HepG2 (cell line): ENCODE measurements around the gene FOSB. TPM values are rescaled to one million over a fixed set of nuclear protein-coding genes. Genes with fewer than 3 reads are reported as not detected.

Experiments used
- DMAP1 ChIP-seq: IDR thresholded peaks from 2 replicates; pipeline ENCODE4 v1.6.1; 2016
- EED ChIP-seq: sonication (generic); formaldehyde crosslinking; IDR thresholded peaks from 2 replicates; pipeline ENCODE4 v1.5.0; 2020; ENCODE audit warnings: mild to moderate bottlenecking, missing genetic modification reagents
- ETV5 ChIP-seq: IDR thresholded peaks from 2 replicates; pipeline ENCODE4 v1.6.1; 2018; ENCODE audit warnings: missing biosample characterization, missing genetic modification reagents, inconsistent platforms, borderline replicate concordance
- FOXJ3 ChIP-seq: sonication (generic); formaldehyde crosslinking; IDR thresholded peaks from 2 replicates; pipeline ENCODE4 v1.4.0; 2020; ENCODE audit warnings: missing genetic modification reagents, mild to moderate bottlenecking, borderline replicate concordance
- GTF2F1 ChIP-seq: fragments of 150-350 bp; IDR thresholded peaks from 2 replicates; pipeline ENCODE4 v1.6.1; 2014; ENCODE audit warnings: low read length
- HIVEP1 ChIP-seq: sonication (generic); formaldehyde crosslinking; IDR thresholded peaks from 2 replicates; pipeline ENCODE4 v1.4.0; 2020; ENCODE audit warnings: mild to moderate bottlenecking, missing genetic modification reagents
- LCORL ChIP-seq, 2 experiments: fragments of 450-650 bp in 1 of 2; sonication (generic) in 1 of 2; formaldehyde crosslinking in 1 of 2; IDR thresholded peaks; 2 replicates each; pipeline versions ENCODE4 v1.5.0 to v1.6.1; 2017 to 2020; ENCODE audit warnings: antibody characterized with exemption in 1 of 2, missing genetic modification reagents in 1 of 2
- PRMT3 ChIP-seq: sonication (generic); formaldehyde crosslinking; IDR thresholded peaks from 2 replicates; pipeline ENCODE4 v1.8.1; 2022; ENCODE audit warnings: low read depth, mild to moderate bottlenecking, moderate library complexity, missing genetic modification reagents, borderline replicate concordance
- RCOR2 ChIP-seq: IDR thresholded peaks from 2 replicates; pipeline ENCODE4 v1.6.1; 2016; ENCODE audit warnings: missing biosample characterization, missing genetic modification reagents
- RFXAP ChIP-seq: sonication (generic); formaldehyde crosslinking; IDR thresholded peaks from 2 replicates; pipeline ENCODE4 v1.4.0; 2020; ENCODE audit warnings: missing genetic modification reagents, borderline replicate concordance
- RNF2 ChIP-seq: fragments of 450-650 bp; conservative IDR thresholded peaks from 2 replicates; pipeline ENCODE4 v1.6.1; 2016; ENCODE audit warnings: low read depth
- SALL1 ChIP-seq: sonication (generic); formaldehyde crosslinking; IDR thresholded peaks from 2 replicates; pipeline ENCODE4 v1.8.0; 2022; ENCODE audit warnings: mild to moderate bottlenecking, missing genetic modification reagents
- STAT5B ChIP-seq: sonication (generic); formaldehyde crosslinking; IDR thresholded peaks from 2 replicates; pipeline ENCODE4 v1.4.0; 2020; ENCODE audit warnings: missing genetic modification reagents
- TEAD3 ChIP-seq: optimal IDR thresholded peaks from 2 replicates; pipeline ENCODE3; 2016; ENCODE audit warnings: borderline replicate concordance
- XRCC5 ChIP-seq: fragments of 200-400 bp; formaldehyde crosslinking; optimal IDR thresholded peaks from 2 replicates; pipeline ENCODE3; 2017; ENCODE audit warnings: mild to moderate bottlenecking, low read length
- ZNF264 ChIP-seq: sonication (generic); formaldehyde crosslinking; IDR thresholded peaks from 2 replicates; pipeline ENCODE4 v1.4.0; 2020; ENCODE audit warnings: missing genetic modification reagents
- ZNF292 ChIP-seq: sonication (generic); formaldehyde crosslinking; IDR thresholded peaks from 2 replicates; pipeline ENCODE4 v1.8.1; 2022; ENCODE audit warnings: mild to moderate bottlenecking, low read depth, missing genetic modification reagents, borderline replicate concordance
- ZNF720 ChIP-seq: sonication (generic); formaldehyde crosslinking; IDR thresholded peaks from 2 replicates; pipeline ENCODE4 v1.4.0; 2020; ENCODE audit warnings: missing genetic modification reagents
- ZNF773 ChIP-seq: sonication (generic); formaldehyde crosslinking; IDR thresholded peaks from 2 replicates; pipeline ENCODE4 v1.4.0; 2020; ENCODE audit warnings: missing genetic modification reagents, borderline replicate concordance
- ZNF775 ChIP-seq: sonication (generic); formaldehyde crosslinking; IDR thresholded peaks from 2 replicates; pipeline ENCODE4 v1.4.0; 2020; ENCODE audit warnings: missing genetic modification reagents, mild to moderate bottlenecking, moderate library complexity, borderline replicate concordance
- ZSCAN9 ChIP-seq: IDR thresholded peaks from 2 replicates; pipeline ENCODE4 v1.6.1; 2016; ENCODE audit warnings: borderline replicate concordance
- polyA plus RNA-seq, 8 experiments: library from polyadenylated mRNA; depleted of rRNA in 3 of 8; stranded (reverse) in 7 of 8; unstranded in 1 of 8; fragments of >200 nt; fragmentation: Illumina TruSeq in 4 of 8; extraction: Trizol in 4 of 8; gene quantifications; 2 replicates each; pipeline versions ENCODE4 v1.2.1 to v1.2.3, GENCODE V29; 2011 to 2016; ENCODE audit warnings: low read depth in 4 of 8, missing spikeins in 1 of 8, mixed read lengths in 1 of 8; ENCODE audit not compliant: insufficient read depth in 1 of 8
- total RNA-seq, 5 experiments: library from RNA; depleted of rRNA; stranded (reverse); fragments of >200 nt; fragmentation: Illumina TruSeq; extraction: Trizol; gene quantifications; 2 replicates each; pipeline ENCODE4 v1.2.3, GENCODE V29; 2016; ENCODE audit warnings: low read depth in 1 of 5
- TF ChIP-seq, protein P1 (sequence below): sonication (generic); formaldehyde crosslinking; IDR thresholded peaks from one replicate; pipeline ENCODE4 v1.5.1; 2020; ENCODE audit warnings: mild to moderate bottlenecking, missing genetic modification reagents; ENCODE audit errors: not compliant biosample characterization
- TF ChIP-seq, protein P2 (sequence below): IDR thresholded peaks from 2 replicates; pipeline ENCODE4 v1.6.1; 2016; ENCODE audit warnings: low read depth

The FOSB gene
- total and polyA plus RNA-seq, 2 of the 13 experiments (the other 11 are each of a cell fraction or from before 2014, with no cell fraction given), result 2.8 to 6.0 TPM

DNA sequence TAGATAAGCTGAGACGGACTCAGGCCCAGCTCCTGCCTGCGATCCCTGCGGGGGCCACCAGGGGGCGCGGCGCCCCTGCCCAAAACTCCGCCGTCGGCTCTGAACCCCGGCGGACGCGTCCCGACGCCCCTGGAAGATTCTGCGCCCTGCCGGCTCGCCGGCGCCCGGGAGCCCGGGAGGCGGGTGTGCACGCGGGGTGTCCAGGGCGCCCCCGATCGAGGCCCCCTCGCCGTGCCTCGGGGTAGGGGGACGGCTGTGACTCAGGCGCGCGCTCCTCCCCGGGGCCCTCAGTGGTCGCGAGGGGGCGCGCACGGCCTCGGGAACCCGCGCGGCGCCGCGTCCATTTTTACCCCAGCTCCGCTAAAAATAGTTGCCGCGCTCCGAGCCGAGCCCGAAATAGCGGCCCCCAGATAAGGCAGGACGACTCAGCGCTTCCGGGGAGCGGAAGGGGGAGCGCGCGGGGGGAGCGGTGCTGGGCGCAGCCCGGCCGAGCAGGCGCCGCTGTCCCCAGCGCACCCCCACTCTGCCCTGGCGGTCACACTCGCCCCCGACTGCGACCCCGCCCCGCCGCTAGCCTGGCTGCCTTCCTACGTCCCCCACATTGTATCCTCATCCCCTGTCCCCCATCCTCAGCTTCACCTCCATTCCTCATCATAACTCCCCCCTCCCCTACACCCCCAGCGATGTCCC is 28.1 kb upstream of the FOSB start (continued):
- no peak for TF ChIP-seq RFXAP (CRISPR knock-in tag)
- no peak for TF ChIP-seq LCORL (IDR thresholded peaks at IDR 0.05)
- 0 out of 2 replicates have a peak, but pooled peaks have one; percentile 43 for TF ChIP-seq LCORL (CRISPR knock-in tag; IDR thresholded peaks at IDR 0.05)
- TF ChIP-seq HIVEP1 (CRISPR knock-in tag), result 0 out of 2 replicates have a peak, but pooled peaks have one; percentile 24
- no peak for TF ChIP-seq PRMT3 (CRISPR knock-in tag)
- no peak for TF ChIP-seq ZSCAN9
- TF ChIP-seq ZNF264 (CRISPR knock-in tag), result no peak
- TF ChIP-seq TEAD3, result no peak
- no peak for TF ChIP-seq ZNF775 (CRISPR knock-in tag)
- TF ChIP-seq FOXJ3, result no peak
- peak; percentile 69 for TF ChIP-seq XRCC5
- TF ChIP-seq, protein P1, sequence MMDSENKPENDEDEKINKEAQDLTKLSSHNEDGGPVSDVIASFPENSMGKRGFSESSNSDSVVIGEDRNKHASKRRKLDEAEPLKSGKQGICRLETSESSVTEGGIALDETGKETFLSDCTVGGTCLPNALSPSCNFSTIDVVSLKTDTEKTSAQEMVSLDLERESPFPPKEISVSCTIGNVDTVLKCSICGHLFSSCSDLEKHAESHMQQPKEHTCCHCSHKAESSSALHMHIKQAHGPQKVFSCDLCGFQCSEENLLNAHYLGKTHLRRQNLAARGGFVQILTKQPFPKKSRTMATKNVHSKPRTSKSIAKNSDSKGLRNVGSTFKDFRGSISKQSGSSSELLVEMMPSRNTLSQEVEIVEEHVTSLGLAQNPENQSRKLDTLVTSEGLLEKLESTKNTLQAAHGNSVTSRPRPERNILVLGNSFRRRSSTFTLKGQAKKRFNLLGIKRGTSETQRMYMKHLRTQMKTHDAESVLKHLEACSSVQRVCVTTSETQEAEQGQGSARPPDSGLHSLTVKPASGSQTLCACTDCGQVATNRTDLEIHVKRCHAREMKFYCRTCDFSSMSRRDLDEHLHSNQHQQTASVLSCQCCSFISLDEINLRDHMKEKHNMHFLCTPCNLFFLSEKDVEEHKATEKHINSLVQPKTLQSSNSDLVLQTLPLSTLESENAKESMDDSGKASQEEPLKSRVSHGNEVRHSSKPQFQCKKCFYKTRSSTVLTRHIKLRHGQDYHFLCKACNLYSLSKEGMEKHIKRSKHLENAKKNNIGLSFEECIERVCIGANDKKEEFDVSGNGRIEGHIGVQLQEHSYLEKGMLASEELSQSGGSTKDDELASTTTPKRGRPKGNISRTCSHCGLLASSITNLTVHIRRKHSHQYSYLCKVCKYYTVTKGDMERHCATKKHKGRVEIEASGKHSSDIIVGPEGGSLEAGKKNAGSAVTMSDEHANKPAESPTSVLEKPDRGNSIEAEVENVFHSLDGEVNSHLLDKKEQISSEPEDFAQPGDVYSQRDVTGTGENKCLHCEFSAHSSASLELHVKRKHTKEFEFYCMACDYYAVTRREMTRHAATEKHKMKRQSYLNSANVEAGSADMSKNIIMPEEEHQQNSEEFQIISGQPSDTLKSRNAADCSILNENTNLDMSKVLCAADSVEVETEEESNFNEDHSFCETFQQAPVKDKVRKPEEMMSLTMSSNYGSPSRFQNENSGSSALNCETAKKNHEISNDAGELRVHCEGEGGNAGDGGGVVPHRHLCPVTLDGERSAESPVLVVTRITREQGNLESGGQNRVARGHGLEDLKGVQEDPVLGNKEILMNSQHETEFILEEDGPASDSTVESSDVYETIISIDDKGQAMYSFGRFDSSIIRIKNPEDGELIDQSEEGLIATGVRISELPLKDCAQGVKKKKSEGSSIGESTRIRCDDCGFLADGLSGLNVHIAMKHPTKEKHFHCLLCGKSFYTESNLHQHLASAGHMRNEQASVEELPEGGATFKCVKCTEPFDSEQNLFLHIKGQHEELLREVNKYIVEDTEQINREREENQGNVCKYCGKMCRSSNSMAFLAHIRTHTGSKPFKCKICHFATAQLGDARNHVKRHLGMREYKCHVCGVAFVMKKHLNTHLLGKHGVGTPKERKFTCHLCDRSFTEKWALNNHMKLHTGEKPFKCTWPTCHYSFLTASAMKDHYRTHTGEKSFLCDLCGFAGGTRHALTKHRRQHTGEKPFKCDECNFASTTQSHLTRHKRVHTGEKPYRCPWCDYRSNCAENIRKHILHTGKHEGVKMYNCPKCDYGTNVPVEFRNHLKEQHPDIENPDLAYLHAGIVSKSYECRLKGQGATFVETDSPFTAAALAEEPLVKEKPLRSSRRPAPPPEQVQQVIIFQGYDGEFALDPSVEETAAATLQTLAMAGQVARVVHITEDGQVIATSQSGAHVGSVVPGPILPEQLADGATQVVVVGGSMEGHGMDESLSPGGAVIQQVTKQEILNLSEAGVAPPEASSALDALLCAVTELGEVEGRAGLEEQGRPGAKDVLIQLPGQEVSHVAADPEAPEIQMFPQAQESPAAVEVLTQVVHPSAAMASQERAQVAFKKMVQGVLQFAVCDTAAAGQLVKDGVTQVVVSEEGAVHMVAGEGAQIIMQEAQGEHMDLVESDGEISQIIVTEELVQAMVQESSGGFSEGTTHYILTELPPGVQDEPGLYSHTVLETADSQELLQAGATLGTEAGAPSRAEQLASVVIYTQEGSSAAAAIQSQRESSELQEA (CRISPR knock-in tag), result no peak
- TF ChIP-seq DMAP1 (CRISPR knock-in tag), result no peak
- TF ChIP-seq RNF2, result no peak
- peak; percentile 94 for TF ChIP-seq ETV5 (CRISPR knock-in tag)
- no peak for TF ChIP-seq ZNF773 (CRISPR knock-in tag)
- no peak; the same call in 1 of the 2 replicates for TF ChIP-seq EED (CRISPR knock-in tag)
- no peak for TF ChIP-seq ZNF720 (CRISPR knock-in tag)
- no peak for TF ChIP-seq RCOR2 (CRISPR knock-in tag)
- TF ChIP-seq ZNF292 (CRISPR knock-in tag), result no peak
- no peak for TF ChIP-seq GTF2F1
- TF ChIP-seq SALL1, result no peak; the same call in 1 of the 2 replicates
- TF ChIP-seq, protein P2, sequence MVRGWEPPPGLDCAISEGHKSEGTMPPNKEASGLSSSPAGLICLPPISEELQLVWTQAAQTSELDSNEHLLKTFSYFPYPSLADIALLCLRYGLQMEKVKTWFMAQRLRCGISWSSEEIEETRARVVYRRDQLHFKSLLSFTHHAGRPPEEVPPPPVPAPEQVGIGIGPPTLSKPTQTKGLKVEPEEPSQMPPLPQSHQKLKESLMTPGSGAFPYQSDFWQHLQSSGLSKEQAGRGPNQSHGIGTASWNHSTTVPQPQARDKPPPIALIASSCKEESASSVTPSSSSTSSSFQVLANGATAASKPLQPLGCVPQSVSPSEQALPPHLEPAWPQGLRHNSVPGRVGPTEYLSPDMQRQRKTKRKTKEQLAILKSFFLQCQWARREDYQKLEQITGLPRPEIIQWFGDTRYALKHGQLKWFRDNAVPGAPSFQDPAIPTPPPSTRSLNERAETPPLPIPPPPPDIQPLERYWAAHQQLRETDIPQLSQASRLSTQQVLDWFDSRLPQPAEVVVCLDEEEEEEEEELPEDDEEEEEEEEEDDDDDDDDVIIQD (CRISPR knock-in tag), result no peak
- no peak for TF ChIP-seq STAT5B (CRISPR knock-in tag)
